Cerebellar nuclear complex (tissue), 1 donor: ENCODE measurements around the gene NR5A1.

Experiments
- DNase-seq, 2 experiments: peaks; one replicate each; lab custom pipeline; 2025; lab: John Stamatoyannopoulos, UW

Gene NR5A1

DNA sequence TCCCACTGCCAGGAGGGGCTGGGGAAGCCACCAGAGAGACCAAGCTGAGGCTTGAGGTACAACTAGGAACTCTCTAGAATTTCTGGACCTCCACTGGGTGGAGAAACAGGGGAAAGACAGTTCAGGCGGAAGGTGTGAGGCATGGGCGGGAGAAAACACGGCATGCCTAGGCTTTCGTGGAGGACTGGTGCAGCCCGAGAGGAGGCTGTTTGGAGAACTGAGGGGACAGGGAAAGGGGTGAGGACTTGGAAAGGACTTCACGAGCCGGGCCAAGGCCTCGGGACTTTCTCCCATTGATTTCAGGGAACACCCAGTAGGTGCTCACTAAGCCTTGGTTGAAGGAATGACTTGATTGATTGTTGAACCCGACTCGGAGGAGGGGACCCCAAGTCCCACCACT, 66.4 kb downstream of the NR5A1 start:
- DNase-seq: no peak

DNA sequence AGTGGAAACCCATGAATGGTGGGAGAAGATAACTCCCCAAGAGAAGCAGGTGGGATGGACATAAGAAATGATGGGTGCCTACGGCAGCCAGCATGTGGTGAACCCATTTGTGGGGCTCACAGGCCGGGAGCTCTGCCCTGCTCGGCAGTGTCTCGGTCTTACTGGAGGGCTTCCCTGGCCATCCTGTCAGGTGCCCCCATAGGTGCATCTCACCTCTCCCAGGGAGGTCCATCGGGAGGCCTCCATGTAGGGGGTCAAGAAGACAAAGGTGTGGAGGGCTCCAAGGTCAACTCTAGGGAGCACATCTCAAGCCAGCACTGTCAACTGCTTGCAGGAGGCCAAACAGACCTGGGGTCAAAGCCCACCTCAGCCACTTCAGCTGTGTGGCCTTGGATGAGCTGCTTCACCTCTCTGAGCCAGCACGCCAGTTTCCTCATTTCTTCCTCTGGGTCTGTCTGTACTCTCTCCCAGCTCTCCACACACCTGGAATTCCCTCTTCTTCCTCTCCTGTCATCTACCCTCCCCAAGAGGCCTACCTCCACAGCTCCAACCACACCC, 67.4 kb downstream of the NR5A1 start:
- no peak for DNase-seq

- DNase-seq: no peak
Measured at GRCh38 chr9:124439086-124439485, 68.1 kb downstream of the NR5A1 start.

DNA sequence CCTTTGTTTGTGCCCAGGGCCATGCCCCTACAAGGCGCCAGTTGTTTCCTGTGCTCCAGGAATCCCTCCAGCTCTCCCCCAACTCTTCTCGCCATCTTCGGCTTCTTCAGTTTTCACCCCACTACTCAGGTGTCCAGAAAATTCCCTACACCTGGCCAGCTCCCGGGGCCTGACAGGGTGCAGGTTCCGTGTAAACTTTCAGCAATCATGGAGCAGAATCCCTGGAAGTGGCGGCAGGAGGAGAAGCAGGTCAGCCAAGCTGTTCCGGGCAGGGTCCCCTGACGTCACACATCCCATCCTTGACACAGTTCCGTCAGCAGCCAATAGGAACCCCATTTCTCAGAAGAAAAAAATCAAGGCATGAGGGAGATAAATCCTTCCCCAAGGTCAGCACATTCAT, 69.1 kb downstream of the NR5A1 start:
- DNase-seq: no peak

GRCh38 chr9:124437086-124437485, 70.1 kb downstream of the NR5A1 start:
- DNase-seq: no peak

GRCh38 chr9:124436320-124436719, 70.9 kb downstream of the NR5A1 start:
- no peak for DNase-seq
